ENCODE measurements around the gene ZNF792. TPM values are rescaled to one million over a fixed set of nuclear protein-coding genes. Genes with fewer than 3 reads are reported as not detected.

The ZNF792 gene
- total RNA-seq = 2.9 and 5.4 TPM in 2 replicates

DNA sequence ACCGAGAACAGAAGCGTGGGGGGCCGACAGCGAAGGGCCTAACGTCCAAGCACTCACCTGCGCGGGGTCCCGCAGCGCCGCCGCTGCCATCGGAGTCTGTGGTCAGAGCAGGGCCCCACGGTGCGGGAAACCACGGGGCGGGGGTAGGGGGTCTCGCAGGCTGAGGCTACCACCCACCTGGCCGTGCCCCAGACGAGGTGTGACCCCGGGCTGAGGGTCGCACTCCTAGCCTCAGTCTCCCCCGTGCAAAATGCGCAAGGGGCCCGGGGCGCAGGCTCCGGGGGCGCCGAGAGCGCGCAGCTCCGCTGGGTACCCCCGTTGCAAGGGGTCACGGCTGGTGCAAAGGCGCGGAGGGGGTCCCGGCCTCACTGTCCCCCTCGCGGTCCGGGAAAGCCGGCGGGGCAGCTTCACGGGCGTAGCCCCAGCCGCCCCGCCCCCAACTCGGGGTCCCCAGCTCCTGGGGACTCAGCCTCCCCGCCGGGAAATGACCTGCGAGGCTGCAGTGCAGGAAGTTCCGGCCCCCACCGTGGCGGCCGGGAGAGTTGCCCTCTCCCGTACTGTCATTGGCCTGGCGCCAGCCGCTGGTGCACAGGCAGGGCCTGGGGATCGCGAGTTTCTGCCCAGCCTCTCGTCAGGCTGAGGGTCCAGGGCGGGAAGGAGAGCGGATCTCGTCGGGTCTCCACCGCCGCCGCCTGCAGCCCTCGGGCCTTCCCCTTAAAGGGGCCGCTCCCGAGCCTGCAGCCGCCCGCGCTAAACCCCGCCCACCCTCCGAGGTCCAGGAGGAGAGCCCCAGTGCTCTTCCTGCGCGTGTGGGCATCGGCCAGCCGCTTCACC is at the start of gene ZNF792:
Gene ZNF792, minus strand, starts transcription at position 657 of the 834 bp plus-strand sequence. Its CDS starts 567 bp downstream, at position 90.

DNA sequence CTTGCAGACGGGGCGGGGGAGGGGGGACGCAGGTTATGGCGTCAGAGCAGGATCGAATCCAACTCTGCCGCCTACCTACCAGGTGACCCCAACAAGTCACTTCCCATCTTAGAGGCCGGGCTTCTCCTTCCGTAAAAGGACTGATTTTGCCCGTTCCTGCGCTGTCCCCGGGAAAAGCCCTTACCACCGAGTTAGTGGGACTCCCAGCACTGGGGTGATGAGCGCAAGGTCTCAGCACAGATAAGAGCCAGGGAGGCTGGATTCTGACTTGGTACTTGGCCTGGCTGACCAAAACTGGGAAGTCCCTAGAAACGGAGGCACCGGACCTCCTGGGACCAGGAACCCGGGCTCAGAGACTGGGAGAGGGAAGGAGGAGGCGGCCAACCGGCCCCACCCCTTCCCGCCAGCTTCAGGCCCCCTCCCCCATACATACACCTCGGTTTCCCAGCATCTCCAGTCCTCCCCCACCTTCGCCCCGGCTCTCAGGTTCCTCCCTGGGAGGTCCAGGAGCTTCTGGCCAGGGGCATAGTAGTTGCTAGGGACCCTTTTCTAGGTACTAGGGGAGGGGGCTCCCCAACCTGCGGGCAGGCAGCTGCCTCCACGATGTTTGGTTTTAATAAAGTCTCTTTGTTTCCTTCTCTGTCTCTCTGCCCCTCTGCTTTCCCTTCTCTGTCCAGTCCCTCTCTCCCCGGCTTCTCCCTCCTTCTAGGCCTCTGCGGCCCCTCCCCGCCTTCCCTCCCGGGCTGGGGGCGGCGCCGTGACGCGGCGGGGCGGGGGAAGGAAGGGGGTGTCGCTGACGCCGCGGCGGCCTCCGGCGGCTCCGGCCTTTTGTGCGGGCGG is 35.7 kb upstream of the ZNF792 start, which contains the start of gene GRAMD1A:
Gene GRAMD1A, plus strand, starts transcription at position 826 of the 840 bp plus-strand sequence. CDS start 156 bp downstream, outside the sequence.

DNA sequence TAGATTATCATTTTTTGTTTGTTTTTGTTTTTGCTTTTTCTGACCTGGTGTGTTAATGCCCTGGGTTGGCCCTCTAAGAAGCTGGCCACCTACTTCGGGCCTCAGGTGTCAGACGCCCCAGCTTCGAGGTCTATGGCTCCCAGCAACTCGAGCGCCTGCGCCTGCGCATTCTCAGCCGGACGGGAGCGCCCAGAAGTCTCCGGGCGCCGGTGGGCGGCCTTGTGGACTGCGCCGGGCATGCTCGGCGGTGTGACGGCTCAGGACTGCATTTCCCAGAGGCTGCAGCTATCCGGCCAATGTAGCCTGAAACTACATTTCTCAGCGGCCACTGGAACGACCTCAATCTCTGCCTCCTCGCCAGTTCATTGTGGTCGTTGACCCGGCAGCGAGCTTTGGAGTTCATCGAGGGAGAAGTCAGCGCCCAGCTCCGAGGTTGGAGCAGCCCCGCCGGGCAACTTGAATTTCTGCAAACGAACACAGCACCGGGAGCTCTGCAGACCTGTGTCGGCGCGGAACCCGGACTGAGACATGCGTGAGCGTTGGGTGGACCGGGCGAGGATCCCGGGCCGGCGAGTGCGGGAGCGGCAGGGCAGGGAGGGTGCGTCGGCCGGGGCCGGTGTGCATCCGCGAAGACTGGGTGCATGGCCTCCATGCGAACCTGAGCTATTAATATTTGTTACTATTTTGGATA is 37.2 kb downstream of the ZNF792 start, which contains the start of gene ZNF30:
Gene ZNF30, plus strand, starts transcription at position 219 of the 691 bp plus-strand sequence. CDS start 3,045 bp downstream, outside the sequence.

Other genes starting within 250 kb of the ZNF792 start
- 12.0 and 17.2 TPM in 2 replicates for gene ZNF181, start 230.0 kb downstream of the ZNF792 start, total RNA-seq
- gene ZNF599, start 191.0 kb downstream of the ZNF792 start, total RNA-seq = 6.2 and 8.4 TPM in 2 replicates
- gene ZNF30, start 37.3 kb downstream of the ZNF792 start, total RNA-seq = 1.6 and 2.5 TPM in 2 replicates
- gene GRAMD1A, start 36.1 kb upstream of the ZNF792 start, total RNA-seq = 61.0 and 70.4 TPM in 2 replicates
- gene SCN1B, start 66.2 kb upstream of the ZNF792 start, total RNA-seq = 13.7 and 15.2 TPM in 2 replicates
- not detected in 2 replicates for gene HPN, start 77.5 kb upstream of the ZNF792 start, total RNA-seq
- not detected in 2 replicates for gene FXYD3, start 151.6 kb upstream of the ZNF792 start, total RNA-seq
- gene LGI4, start 170.8 kb upstream of the ZNF792 start, total RNA-seq = 0.05 and 0.37 TPM in 2 replicates
- gene FXYD1, start 174.6 kb upstream of the ZNF792 start, total RNA-seq = 1.3 and 14.8 TPM in 2 replicates
- gene FXYD7, start 179.0 kb upstream of the ZNF792 start, total RNA-seq = not detected in 2 replicates
- 61.2 and 76.9 TPM in 2 replicates for gene FXYD5, start 190.5 kb upstream of the ZNF792 start, total RNA-seq